Fibroblast of lung (primary cell): ENCODE data around the gene PRR7.

ENCODE experiments used
- CTCF ChIP-seq, 2 donors: IDR thresholded peaks in 1 of 2; conservative IDR thresholded peaks in 1 of 2; 1 replicate in 1 of 2; 2 replicates in 1 of 2; pipeline ENCODE4 v1.5.1; 2011 to 2012; ENCODE audit warnings: low read length in 2 of 2, control low read depth in 1 of 2, inconsistent platforms in 1 of 2, low read depth in 1 of 2, mild to moderate bottlenecking in 1 of 2
- EZH2 ChIP-seq: IDR thresholded peaks from 2 replicates; pipeline ENCODE4 v1.5.1; 2012; ENCODE audit warnings: low read length, control low read depth, mild to moderate bottlenecking; ENCODE audit errors: missing control alignments

- TF ChIP-seq CTCF (conservative IDR thresholded peaks at IDR 0.05 in 1 of 2, IDR thresholded peaks at IDR 0.05 in 1 of 2; ENCODE audit: low read depth in 1 of 2, low read length in 2 of 2) = no peak
- no peak for TF ChIP-seq EZH2
Observed at GRCh38 chr5:177447066-177447610, 524 bp downstream of the PRR7 start.
